Endothelial cell (in vitro differentiated cells): Measurements from ENCODE around the gene SLC44A5. TPM values are rescaled to one million over a fixed set of nuclear protein-coding genes. Genes with fewer than 3 reads are reported as not detected.

Experiments
- DNase-seq: peaks from one replicate; pipeline ENCODE4 v3.0.0; 2021; ENCODE audit warnings: low spot score
- H3K27ac Mint-ChIP-seq: one replicate; pipeline ENCODE4 v1.8.0; 2021; ENCODE audit warnings: mixed read lengths, inconsistent platforms; ENCODE audit not compliant: unreplicated experiment
- H3K27me3 Mint-ChIP-seq: one replicate; pipeline ENCODE4 v1.8.0; 2021; ENCODE audit warnings: mild to moderate bottlenecking, moderate library complexity, mixed read lengths, inconsistent platforms; ENCODE audit not compliant: unreplicated experiment
- H3K36me3 Mint-ChIP-seq: one replicate; pipeline ENCODE4 v1.8.0; 2021; ENCODE audit warnings: mild to moderate bottlenecking, low read depth, mixed read lengths, inconsistent platforms; ENCODE audit not compliant: unreplicated experiment
- H3K4me1 Mint-ChIP-seq: one replicate; pipeline ENCODE4 v1.8.0; 2021; ENCODE audit warnings: mild to moderate bottlenecking, mixed read lengths, inconsistent platforms; ENCODE audit not compliant: unreplicated experiment
- H3K4me3 Mint-ChIP-seq: one replicate; pipeline ENCODE4 v1.8.0; 2021; ENCODE audit warnings: mild to moderate bottlenecking, mixed read lengths, inconsistent platforms; ENCODE audit not compliant: unreplicated experiment
- H3K9me3 Mint-ChIP-seq: one replicate; pipeline ENCODE4 v1.8.0; 2021; ENCODE audit warnings: mixed read lengths, inconsistent platforms; ENCODE audit not compliant: unreplicated experiment
- CTCF ChIP-seq: fragments of 200-600 bp; sonication (generic); IDR thresholded peaks from one replicate; pipeline ENCODE4 v1.5.0; 2021; ENCODE audit warnings: antibody characterized with exemption; ENCODE audit not compliant: unreplicated experiment
- total RNA-seq: library from RNA; stranded (reverse); fragmentation: NEBNext Ultra II Directional; extraction: Animal tissue kit (Norgen Biotek cat#: 25700); gene quantifications from one replicate; pipeline ENCODE4 v1.2.1, GENCODE V29; 2021; ENCODE audit not compliant: unreplicated experiment

Gene SLC44A5
- total RNA-seq, 1 donor from 2014 or later: 3.4 TPM

DNA sequence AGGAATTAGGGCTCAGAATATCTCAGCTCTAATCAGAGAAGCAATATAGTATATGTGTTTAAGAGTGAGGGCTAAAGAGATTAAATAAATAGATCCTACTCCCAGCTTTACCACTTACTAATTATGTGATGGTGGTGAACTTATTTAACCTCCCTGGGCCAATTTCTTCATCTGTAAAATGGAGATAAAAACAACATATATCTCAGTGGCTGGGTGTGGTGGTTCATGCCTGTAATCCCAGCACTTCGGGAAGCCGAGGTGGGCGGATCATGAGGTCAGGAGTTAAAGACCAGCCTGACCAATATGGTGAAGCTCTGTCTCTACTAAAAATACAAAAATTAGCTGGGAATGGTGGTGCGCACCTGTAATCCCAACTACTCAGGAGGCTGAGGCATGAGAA, 135.2 kb downstream of the SLC44A5 start:
- no peak for TF ChIP-seq CTCF
- Mint-ChIP-seq H3K27ac (no peak overlapping the region), H3K27me3 (no peaks in the 10 kb centered on the region), H3K4me1 (no peaks in the 10 kb centered on the region), H3K9me3 (no peaks in the 10 kb centered on the region), H3K36me3 (no peaks in the 10 kb centered on the region), H3K4me3 (no peak overlapping the region)
- DNase-seq: no peak

DNA sequence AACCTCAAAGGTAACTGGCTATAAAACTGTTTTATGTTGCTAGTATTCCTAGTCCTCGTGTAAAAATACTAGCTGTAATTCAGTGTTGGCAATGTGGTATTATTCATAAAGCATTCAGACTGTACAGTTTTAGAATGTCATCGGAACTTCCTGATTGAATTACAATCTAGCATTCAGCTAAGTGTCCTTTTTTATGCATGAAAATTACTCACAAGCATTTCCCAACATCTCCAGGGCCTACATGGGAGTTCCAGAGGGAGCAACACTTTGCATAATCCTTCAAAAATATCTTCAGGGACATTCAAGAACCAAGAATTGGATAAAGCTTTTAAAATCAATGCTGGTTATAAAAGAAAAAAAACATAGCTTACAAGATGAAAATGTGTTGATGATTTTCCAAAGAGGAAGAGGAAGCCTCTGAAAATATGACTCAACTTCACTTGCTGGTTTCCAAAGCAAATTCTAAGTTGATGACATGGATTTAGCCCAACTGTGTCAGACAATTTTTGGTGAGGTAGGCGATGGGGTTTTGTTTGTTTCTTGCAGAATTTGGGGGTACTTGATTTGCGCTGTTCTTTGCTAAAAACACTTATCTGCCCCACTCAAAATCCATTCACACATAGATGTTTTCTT, 137.8 kb downstream of the SLC44A5 start:
- no peak for TF ChIP-seq CTCF
- Mint-ChIP-seq H3K36me3 (no peaks in the 10 kb centered on the region), H3K27me3 (no peaks in the 10 kb centered on the region), H3K4me1 (no peaks in the 10 kb centered on the region), H3K27ac (no peak overlapping the region), H3K9me3 (no peaks in the 10 kb centered on the region), H3K4me3 (no peak overlapping the region)
- no peak for DNase-seq

DNA sequence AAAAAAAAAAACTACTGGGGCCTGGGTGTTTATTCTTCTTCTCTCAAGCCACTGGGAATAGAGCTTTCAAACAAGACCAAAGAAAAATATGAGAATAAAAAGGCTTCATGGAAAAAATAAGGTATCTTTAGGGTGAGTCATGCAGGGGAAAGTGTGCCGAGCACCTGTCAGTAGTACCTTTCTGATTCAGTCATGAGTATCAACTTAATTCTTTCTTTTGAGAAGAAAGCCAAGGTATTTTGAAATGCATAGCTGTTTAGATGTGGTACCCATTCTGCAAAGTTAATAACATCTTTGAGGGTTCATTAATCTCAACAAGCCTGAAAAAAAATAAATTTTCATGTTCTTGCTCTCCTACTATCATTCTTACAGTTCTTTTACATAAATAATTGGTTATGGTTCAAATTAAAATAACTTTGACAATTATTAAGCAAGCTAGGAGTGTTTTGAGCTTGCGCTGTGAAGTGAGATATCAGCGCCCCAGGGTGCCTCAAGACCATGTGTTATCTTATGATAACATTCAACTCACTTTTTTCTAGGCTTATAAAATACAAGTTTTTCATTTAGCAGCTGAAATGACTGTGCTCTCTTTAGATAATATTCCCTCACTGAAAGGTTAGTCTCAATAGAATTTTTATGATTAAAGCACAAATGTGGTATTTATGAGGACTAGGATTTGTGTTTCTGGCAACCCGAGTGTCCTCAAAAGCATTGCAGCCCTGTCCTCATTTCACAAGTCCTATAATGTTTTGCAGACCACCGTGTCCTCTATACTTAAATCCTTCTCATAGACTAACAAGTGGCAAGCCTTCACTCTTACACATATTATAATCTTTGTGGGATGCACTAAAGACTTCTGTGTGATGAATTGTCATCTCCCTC, 138.6 kb downstream of the SLC44A5 start:
- no peaks in the 10 kb centered on the region for H3K9me3 Mint-ChIP-seq

DNA sequence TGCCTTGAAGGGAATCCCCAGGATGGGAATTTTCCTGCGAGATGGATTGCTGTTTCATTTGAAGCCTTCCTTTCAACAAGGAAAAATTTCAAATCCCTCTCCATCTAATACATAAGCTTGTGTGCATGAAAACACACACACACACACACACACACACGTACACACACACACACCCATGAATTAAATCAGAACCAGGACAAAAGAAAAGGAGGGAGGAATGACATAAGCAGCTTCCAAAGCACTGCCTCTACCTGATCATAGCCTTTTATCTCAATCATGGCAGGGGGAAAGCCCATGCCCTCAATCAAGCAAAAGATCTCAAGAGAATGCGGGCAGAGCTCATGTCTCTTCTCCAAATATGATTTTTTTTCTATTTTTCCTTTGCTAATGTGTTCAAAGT, 139.7 kb downstream of the SLC44A5 start:
- no peak for TF ChIP-seq CTCF
- no peaks in the 10 kb centered on the region for H3K36me3 Mint-ChIP-seq
- no peak overlapping the region for H3K4me3 Mint-ChIP-seq
- H3K27ac Mint-ChIP-seq: no peak overlapping the region
- no peaks in the 10 kb centered on the region for H3K4me1 Mint-ChIP-seq
- no peak for DNase-seq
- H3K9me3 Mint-ChIP-seq: no peaks in the 10 kb centered on the region
- no peaks in the 10 kb centered on the region for H3K27me3 Mint-ChIP-seq

More for the DNA sequence above, 138.6 kb downstream of the SLC44A5 start:
- no peak for TF ChIP-seq CTCF
- Mint-ChIP-seq H3K27me3 (no peaks in the 10 kb centered on the region), H3K27ac (no peak overlapping the region), H3K4me1 (no peaks in the 10 kb centered on the region), H3K36me3 (no peaks in the 10 kb centered on the region), H3K4me3 (no peak overlapping the region)
- no peak for DNase-seq

DNA sequence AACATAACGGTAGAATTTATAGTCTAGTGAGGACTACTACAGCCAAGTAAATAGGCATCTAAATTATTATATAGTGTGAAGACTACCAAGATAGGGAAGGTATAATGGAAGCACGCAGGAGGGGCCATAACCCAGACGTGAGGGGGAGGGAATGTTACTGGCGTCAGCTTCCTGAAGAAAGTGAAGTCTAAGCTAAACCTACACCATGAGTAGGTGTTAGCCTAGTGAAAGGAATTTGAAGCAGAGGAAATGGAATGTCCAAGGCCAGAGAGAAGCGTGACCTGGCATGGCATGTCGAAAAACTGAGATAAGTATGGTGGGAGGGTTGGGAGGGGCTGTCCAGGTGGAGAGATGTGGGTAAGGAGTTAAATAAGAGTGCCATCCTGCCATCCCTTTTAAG, 140.5 kb downstream of the SLC44A5 start:
- H3K4me3 Mint-ChIP-seq: no peak overlapping the region
- H3K27me3 Mint-ChIP-seq: no peaks in the 10 kb centered on the region
- TF ChIP-seq CTCF: no peak
- H3K36me3 Mint-ChIP-seq: no peaks in the 10 kb centered on the region
- no peak for DNase-seq
- H3K27ac Mint-ChIP-seq: no peak overlapping the region
- H3K4me1 Mint-ChIP-seq: no peaks in the 10 kb centered on the region
- H3K9me3 Mint-ChIP-seq: no peaks in the 10 kb centered on the region
